ENCODE data around the gene CPNE7. TPM values are rescaled to one million over a fixed set of nuclear protein-coding genes. Genes with fewer than 3 reads are reported as not detected.

The CPNE7 gene
- total and polyA plus RNA-seq, 4 experiments from 2014 or later = 2.3 to 7.3 (median 4.9) TPM

DNA sequence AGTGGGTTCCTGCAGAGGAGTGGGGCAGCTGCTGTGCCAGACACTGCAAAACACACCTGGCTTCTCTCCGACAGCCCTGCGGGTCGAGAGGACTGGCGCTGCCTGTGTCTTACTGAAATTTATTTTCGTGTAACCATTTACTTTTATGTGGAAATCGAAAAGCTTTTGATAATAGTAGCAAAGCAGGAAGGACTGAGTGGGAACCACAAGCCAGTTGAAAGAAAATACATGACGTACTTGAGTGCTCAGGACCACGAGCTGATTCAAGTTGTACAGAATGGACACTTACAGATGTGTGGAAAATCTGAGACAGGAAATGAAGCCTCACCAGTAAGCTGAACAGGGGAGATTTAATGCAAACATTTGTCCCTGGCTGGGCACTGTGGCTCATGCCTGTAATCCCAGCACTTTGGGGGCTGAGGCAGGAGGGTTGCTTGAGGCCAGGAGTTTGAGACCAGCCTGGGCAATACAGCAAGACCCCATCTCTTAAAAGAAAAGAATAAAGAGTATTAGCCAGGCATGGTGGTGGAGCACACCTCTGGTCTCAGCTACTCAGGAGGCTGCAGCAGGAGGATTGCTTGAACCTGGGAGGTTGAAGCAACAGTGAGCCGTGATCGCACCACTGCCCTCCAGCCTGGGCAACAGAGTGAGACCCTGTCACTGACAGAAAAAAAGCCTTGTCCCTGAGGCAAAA, 26.4 kb upstream of the CPNE7 start:
- intact Hi-C loops (cut with micrococcal nuclease) = loop anchor here (2.0 kb wide), 1 partner anchor 14 kb away; no protein-coding TSS in a partner anchor
- Histone ChIP-seq H3K4me1 (ENCODE audit: insufficient read depth, low read length) (peaks cover 16% of the 10 kb centered on the region), H3K4me3 (ENCODE audit: low read length in 2 of 2) (no peak overlapping the region), H3K9me3 (ENCODE audit: control insufficient read depth in 1 of 2, low read length in 2 of 2) (no peaks in the 10 kb centered on the region), H3K27ac (ENCODE audit: low read depth, low read length) (no peak overlapping the region), H3K27me3 (ENCODE audit: insufficient read depth, low read length) (no peaks in the 10 kb centered on the region), H3K36me3 (ENCODE audit: insufficient read depth, low read length) (peaks cover 29% of the 10 kb centered on the region)
- H3K36me3 Mint-ChIP-seq = peaks cover 21 to 44% of the 10 kb centered on the region in 2 donors
- ChIA-PET POLR2A (ENCODE audit: partially characterized antibody) (interaction anchor here (0.9 to 2.0 kb wide), 5 partner anchors 8 to 46 kb away, joined by 3 to 9 read pairs (median 4); no protein-coding TSS in a partner anchor), CTCF (ENCODE audit: partially characterized antibody) (interaction anchor here (1.8 kb wide), 1 partner anchor 9 kb away, joined by 6 read pairs; no protein-coding TSS in a partner anchor)
- H3K4me3 Mint-ChIP-seq = peak overlapping the region; percentile 6 to 72 (median 58)
- peaks cover 0 to 2% (median 0%) of the 10 kb centered on the region in 8 donors for H3K9me3 Mint-ChIP-seq
- H3K27me3 Mint-ChIP-seq = no peaks in the 10 kb centered on the region
- H3K27ac Mint-ChIP-seq = peak overlapping the region; percentile 84 to 93 (median 88)
- H3K4me1 Mint-ChIP-seq = peaks cover 9 to 14% (median 12%) of the 10 kb centered on the region in 4 donors
- DNase-seq = peak; percentile 46 to 60 (median 54)

GRCh38 chr16:89550421-89551007, 25.0 kb upstream of the CPNE7 start:
- Histone ChIP-seq H3K4me1 (ENCODE audit: insufficient read depth, low read length) (peaks cover 16% of the 10 kb centered on the region), H3K4me3 (ENCODE audit: low read length in 2 of 2) (no peak overlapping the region), H3K9me3 (ENCODE audit: control insufficient read depth in 1 of 2, low read length in 2 of 2) (no peaks in the 10 kb centered on the region), H3K27me3 (ENCODE audit: insufficient read depth, low read length) (no peaks in the 10 kb centered on the region), H3K36me3 (ENCODE audit: insufficient read depth, low read length) (peaks cover 33% of the 10 kb centered on the region), H3K27ac (ENCODE audit: low read depth, low read length) (no peak overlapping the region)
- DNase-seq = no peak
- H3K27me3 Mint-ChIP-seq = no peaks in the 10 kb centered on the region
- peaks cover 21 to 43% of the 10 kb centered on the region in 2 donors for H3K36me3 Mint-ChIP-seq
- peaks cover 0 to 2% (median 0%) of the 10 kb centered on the region in 8 donors for H3K9me3 Mint-ChIP-seq
- CTCF ChIA-PET (ENCODE audit: partially characterized antibody) = interaction anchor here (1.8 kb wide), 1 partner anchor 8 kb away, joined by 6 read pairs; no protein-coding TSS in a partner anchor
- POLR2A ChIA-PET (ENCODE audit: partially characterized antibody) = interaction anchor here (1.8 to 2.0 kb wide), 2 partner anchors 11 to 16 kb away, joined by 6 to 9 read pairs; no protein-coding TSS in a partner anchor
- intact Hi-C loops (cut with micrococcal nuclease) = no loop called here
- H3K4me1 Mint-ChIP-seq = peaks cover 9 to 14% (median 12%) of the 10 kb centered on the region in 4 donors
- no peak overlapping the region for H3K4me3 Mint-ChIP-seq
- peak overlapping the region in 3 of 7 donors; percentile 53 to 85 (median 70) for H3K27ac Mint-ChIP-seq

DNA sequence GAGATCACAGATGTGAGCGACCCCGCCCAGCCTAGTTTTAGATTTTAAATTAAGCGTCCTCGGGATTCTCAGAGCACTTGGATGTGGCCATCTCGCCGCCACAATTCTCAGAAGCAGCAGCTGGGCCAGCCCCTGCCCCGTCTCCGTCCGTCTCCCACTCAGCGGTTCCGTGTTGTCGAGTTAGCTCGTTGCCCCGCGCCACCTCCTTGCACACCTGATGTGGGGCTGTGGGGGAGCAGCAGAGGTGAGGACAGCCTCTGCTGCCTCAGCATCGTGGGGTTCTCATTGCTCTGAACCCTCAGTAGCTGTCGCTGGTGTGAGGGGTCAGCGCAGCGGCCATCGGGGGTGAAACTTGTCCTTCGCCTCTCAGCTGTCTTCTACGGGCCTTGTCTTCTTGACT, 23.2 kb upstream of the CPNE7 start:
- H3K36me3 ChIP-seq (ENCODE audit: insufficient read depth, low read length) = peaks cover 33% of the 10 kb centered on the region
- POLR2A ChIA-PET (ENCODE audit: partially characterized antibody) = interaction anchor here (0.5 to 0.9 kb wide), 2 partner anchors 18 to 104 kb away, joined by 3 to 4 read pairs; no protein-coding TSS in a partner anchor

DNA sequence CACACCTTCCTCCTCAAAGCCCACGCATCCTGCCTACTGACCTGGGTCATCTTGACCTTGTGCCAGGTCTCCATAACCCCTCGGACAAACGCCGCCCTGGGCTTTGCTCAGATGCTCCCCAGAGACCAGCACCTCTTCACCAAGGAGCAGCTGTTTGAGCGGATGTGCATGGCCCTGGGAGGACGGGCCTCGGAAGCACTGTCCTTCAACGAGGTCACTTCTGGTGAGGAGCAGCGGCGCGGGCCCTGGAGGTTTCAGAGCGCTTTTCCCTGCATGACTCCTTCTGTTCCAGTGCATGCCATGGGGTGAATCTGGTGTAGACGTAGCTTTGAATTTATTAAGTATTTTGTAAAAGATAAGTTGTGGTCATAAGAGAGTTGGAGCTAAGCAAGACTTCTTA, 22.6 kb upstream of the CPNE7 start:
- no peak overlapping the region for H3K27ac ChIP-seq (ENCODE audit: low read depth, low read length)
- peaks cover 24% of the 10 kb centered on the region for H3K4me1 ChIP-seq (ENCODE audit: insufficient read depth, low read length)
- Mint-ChIP-seq H3K9me3 (peaks cover 0 to 2% (median 0%) of the 10 kb centered on the region in 8 donors), H3K4me3 (no peak overlapping the region), H3K4me1 (peaks cover 12 to 27% (median 20%) of the 10 kb centered on the region in 4 donors), H3K27ac (no peak overlapping the region), H3K27me3 (no peaks in the 10 kb centered on the region), H3K36me3 (peaks cover 15 to 49% of the 10 kb centered on the region in 2 donors)
- intact Hi-C loops (cut with micrococcal nuclease) = no loop called here
- POLR2A ChIA-PET (ENCODE audit: partially characterized antibody) = interaction anchor here (0.9 kb wide), 1 partner anchor 18 kb away, joined by 4 read pairs; no protein-coding TSS in a partner anchor
- DNase-seq = no peak
- H3K4me3 ChIP-seq (ENCODE audit: low read length in 2 of 2) = no peak overlapping the region
- no peaks in the 10 kb centered on the region for H3K9me3 ChIP-seq (ENCODE audit: control insufficient read depth in 1 of 2, low read length in 2 of 2)
- H3K36me3 ChIP-seq (ENCODE audit: insufficient read depth, low read length) = peaks cover 33% of the 10 kb centered on the region
- no peaks in the 10 kb centered on the region for H3K27me3 ChIP-seq (ENCODE audit: insufficient read depth, low read length)
- CTCF ChIA-PET (ENCODE audit: partially characterized antibody) = interaction anchor here (1.0 kb wide), 1 partner anchor 12 kb away, joined by 4 read pairs; no protein-coding TSS in a partner anchor

More for the DNA sequence above, 23.2 kb upstream of the CPNE7 start:
- Mint-ChIP-seq H3K27ac (no peak overlapping the region), H3K9me3 (peaks cover 0 to 2% (median 0%) of the 10 kb centered on the region in 8 donors), H3K4me3 (no peak overlapping the region), H3K36me3 (peaks cover 16 to 46% of the 10 kb centered on the region in 2 donors), H3K27me3 (no peaks in the 10 kb centered on the region), H3K4me1 (peaks cover 9 to 21% (median 16%) of the 10 kb centered on the region in 4 donors)
- H3K27me3 ChIP-seq (ENCODE audit: insufficient read depth, low read length) = no peaks in the 10 kb centered on the region
- no peaks in the 10 kb centered on the region for H3K9me3 ChIP-seq (ENCODE audit: control insufficient read depth in 1 of 2, low read length in 2 of 2)
- H3K4me1 ChIP-seq (ENCODE audit: insufficient read depth, low read length) = peaks cover 19% of the 10 kb centered on the region
- no peak overlapping the region for H3K27ac ChIP-seq (ENCODE audit: low read depth, low read length)
- no peak for DNase-seq
- no peak overlapping the region for H3K4me3 ChIP-seq (ENCODE audit: low read length in 2 of 2)
- intact Hi-C loops (cut with micrococcal nuclease) = no loop called here
- CTCF ChIA-PET (ENCODE audit: partially characterized antibody) = interaction anchor here (0.8 kb wide), 1 partner anchor 12 kb away, joined by 3 read pairs; no protein-coding TSS in a partner anchor

- no peak for DNase-seq
- peaks cover 0 to 2% (median 0%) of the 10 kb centered on the region in 8 donors for H3K9me3 Mint-ChIP-seq
- peaks cover 9 to 26% (median 16%) of the 10 kb centered on the region in 4 donors for H3K4me1 Mint-ChIP-seq
- H3K4me3 Mint-ChIP-seq = no peak overlapping the region
- no peaks in the 10 kb centered on the region for H3K27me3 Mint-ChIP-seq
- Histone ChIP-seq H3K9me3 (ENCODE audit: control insufficient read depth in 1 of 2, low read length in 2 of 2) (no peaks in the 10 kb centered on the region), H3K4me3 (ENCODE audit: low read length in 2 of 2) (no peak overlapping the region), H3K36me3 (ENCODE audit: insufficient read depth, low read length) (peaks cover 33% of the 10 kb centered on the region), H3K4me1 (ENCODE audit: insufficient read depth, low read length) (peaks cover 19% of the 10 kb centered on the region), H3K27me3 (ENCODE audit: insufficient read depth, low read length) (no peaks in the 10 kb centered on the region), H3K27ac (ENCODE audit: low read depth, low read length) (no peak overlapping the region)
- intact Hi-C loops (cut with micrococcal nuclease) = no loop called here
- peaks cover 12 to 42% of the 10 kb centered on the region in 2 donors for H3K36me3 Mint-ChIP-seq
- ChIA-PET POLR2A (ENCODE audit: partially characterized antibody) (no interaction called here), CTCF (ENCODE audit: partially characterized antibody) (interaction anchor here (1.0 kb wide), 1 partner anchor 13 kb away, joined by 4 read pairs; no protein-coding TSS in a partner anchor)
- H3K27ac Mint-ChIP-seq = no peak overlapping the region
Measured at GRCh38 chr16:89553733-89554132, 21.8 kb upstream of the CPNE7 start.

GRCh38 chr16:89554343-89554742, 21.2 kb upstream of the CPNE7 start:
- intact Hi-C loops (cut with micrococcal nuclease) = no loop called here
- CTCF ChIA-PET (ENCODE audit: partially characterized antibody) = interaction anchor here (1.1 kb wide), 2 partner anchors 146 to 222 kb away, joined by 3 read pairs; no protein-coding TSS in a partner anchor
- Histone ChIP-seq H3K27me3 (ENCODE audit: insufficient read depth, low read length) (no peaks in the 10 kb centered on the region), H3K4me1 (ENCODE audit: insufficient read depth, low read length) (peaks cover 14% of the 10 kb centered on the region), H3K36me3 (ENCODE audit: insufficient read depth, low read length) (peaks cover 33% of the 10 kb centered on the region), H3K27ac (ENCODE audit: low read depth, low read length) (no peak overlapping the region), H3K4me3 (ENCODE audit: low read length in 2 of 2) (no peak overlapping the region), H3K9me3 (ENCODE audit: control insufficient read depth in 1 of 2, low read length in 2 of 2) (no peaks in the 10 kb centered on the region)
- Mint-ChIP-seq H3K27ac (no peak overlapping the region), H3K4me1 (peaks cover 6 to 22% (median 11%) of the 10 kb centered on the region in 4 donors), H3K9me3 (no peaks in the 10 kb centered on the region), H3K4me3 (peak overlapping the region in 1 of 8 donors; percentile 18), H3K27me3 (no peaks in the 10 kb centered on the region), H3K36me3 (peaks cover 8 to 36% of the 10 kb centered on the region in 2 donors)
- POLR2A ChIA-PET (ENCODE audit: partially characterized antibody) = no interaction called here
- DNase-seq = no peak

All from CD4-positive, alpha-beta memory T cell (primary cell).